ENCODE data around the gene ARIH2. TPM values are rescaled to one million over a fixed set of nuclear protein-coding genes. Genes with fewer than 3 reads are reported as not detected.
A peak's percentile ranks its signal among the peaks of the same experiment; 100 is the strongest.

Gene ARIH2
- polyA plus RNA-seq, 1 donor (not counting 4 experiments of a cell fraction or from before 2014, with no cell fraction given) = 66.7 TPM

DNA sequence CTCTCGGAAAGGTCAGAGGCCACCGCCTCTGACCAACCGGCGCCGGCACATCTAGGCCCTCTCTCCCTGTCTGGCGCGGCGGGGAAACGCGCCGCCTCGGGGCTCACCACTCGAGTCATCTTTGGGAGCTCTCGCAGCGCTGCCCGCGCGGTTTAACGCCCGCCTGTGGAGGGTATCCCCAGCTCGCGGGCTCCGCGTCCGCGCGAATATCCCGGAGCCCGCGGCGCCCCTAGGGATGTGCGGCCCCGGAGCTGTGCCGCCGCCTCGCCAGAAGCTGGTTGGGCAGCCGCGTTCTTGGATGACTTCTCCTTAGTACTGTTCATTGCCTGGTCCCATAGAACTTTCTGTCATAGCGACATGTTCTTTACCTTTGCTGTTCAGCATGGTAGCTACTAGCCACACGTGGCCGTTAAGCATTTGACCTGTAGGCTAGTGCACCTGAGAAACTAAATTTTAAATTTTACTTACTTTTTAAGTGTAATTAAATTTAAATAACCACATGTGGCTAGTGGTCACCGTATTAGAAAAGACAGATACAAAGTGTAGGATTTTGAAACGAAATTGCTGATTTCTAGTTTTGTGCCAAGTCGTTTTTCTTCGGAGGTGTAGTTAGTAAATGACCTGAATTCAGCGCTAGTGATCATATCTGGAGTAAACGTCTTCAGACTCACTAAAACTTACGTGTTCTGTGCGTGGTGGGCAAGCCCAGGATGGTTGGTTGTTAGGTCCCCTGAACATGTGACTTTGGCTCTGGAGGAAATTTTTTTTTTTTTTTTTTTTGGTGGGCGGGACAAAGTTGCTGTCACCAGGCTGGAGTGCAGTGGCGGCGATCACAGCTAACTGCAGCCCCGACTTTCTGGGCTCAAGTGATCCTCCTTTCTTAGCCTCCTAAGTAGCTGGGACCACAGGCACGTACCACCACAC, 835 bp downstream of the ARIH2 start:
- H4K20me1 ChIP-seq (ENCODE audit: control insufficient read depth, extremely low read depth, insufficient read depth, low read length) = no peaks in the 10 kb centered on the region
- peak overlapping the region; percentile 96 for H3K27ac ChIP-seq (ENCODE audit: control insufficient read depth, insufficient read depth, low read length)
- TF ChIP-seq, protein P1, sequence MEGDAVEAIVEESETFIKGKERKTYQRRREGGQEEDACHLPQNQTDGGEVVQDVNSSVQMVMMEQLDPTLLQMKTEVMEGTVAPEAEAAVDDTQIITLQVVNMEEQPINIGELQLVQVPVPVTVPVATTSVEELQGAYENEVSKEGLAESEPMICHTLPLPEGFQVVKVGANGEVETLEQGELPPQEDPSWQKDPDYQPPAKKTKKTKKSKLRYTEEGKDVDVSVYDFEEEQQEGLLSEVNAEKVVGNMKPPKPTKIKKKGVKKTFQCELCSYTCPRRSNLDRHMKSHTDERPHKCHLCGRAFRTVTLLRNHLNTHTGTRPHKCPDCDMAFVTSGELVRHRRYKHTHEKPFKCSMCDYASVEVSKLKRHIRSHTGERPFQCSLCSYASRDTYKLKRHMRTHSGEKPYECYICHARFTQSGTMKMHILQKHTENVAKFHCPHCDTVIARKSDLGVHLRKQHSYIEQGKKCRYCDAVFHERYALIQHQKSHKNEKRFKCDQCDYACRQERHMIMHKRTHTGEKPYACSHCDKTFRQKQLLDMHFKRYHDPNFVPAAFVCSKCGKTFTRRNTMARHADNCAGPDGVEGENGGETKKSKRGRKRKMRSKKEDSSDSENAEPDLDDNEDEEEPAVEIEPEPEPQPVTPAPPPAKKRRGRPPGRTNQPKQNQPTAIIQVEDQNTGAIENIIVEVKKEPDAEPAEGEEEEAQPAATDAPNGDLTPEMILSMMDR (optimal IDR thresholded peaks at IDR 0.05 in 1 of 3, IDR thresholded peaks at IDR 0.05 in 1 of 3, conservative IDR thresholded peaks at IDR 0.05 in 1 of 3; ENCODE audit: extremely low read depth in 1 of 3, insufficient read depth in 2 of 3, low read length in 3 of 3) = no peak
- TF ChIP-seq EZH2 (IDR thresholded peaks at IDR 0.05; ENCODE audit: low read length) = no peak
- DNase-seq (ENCODE audit: low read depth, low spot score) = no peak
- dilution Hi-C loops (cut with MboI; ENCODE audit: extremely low pct_ligation_motif_present, low sequenced_read_pairs) = no loop called here
- H3K27me3 ChIP-seq (ENCODE audit: control insufficient read depth, extremely low read depth, insufficient read depth, low read length) = no peaks in the 10 kb centered on the region
- peaks cover 9% of the 10 kb centered on the region for H3K4me1 ChIP-seq (ENCODE audit: control insufficient read depth, extremely low read depth, insufficient read depth, low read length)
- peak overlapping the region; percentile 92 for H3K4me2 ChIP-seq (ENCODE audit: control insufficient read depth, extremely low read depth, insufficient read depth, low read depth, low read length)
- H3K9me1 ChIP-seq (ENCODE audit: control insufficient read depth, extremely low read depth, insufficient read depth, low read length) = no peaks in the 10 kb centered on the region
- FAIRE-seq = peak; percentile 17
- peak overlapping the region; percentile 78 to 97 (median 97) for H3K4me3 ChIP-seq (ENCODE audit: control insufficient read depth in 2 of 3, extremely low read depth in 1 of 3, insufficient read depth in 2 of 3, low read depth in 1 of 3, low read length in 3 of 3)
- H2AFZ ChIP-seq (ENCODE audit: control insufficient read depth, low read length) = peak overlapping the region; percentile 98
- H3K36me3 ChIP-seq (ENCODE audit: control insufficient read depth in 2 of 2, extremely low read depth in 1 of 2, insufficient read depth in 2 of 2, low read length in 2 of 2) = peaks cover 1 to 4% of the 10 kb centered on the region in 2 experiments
- peak overlapping the region; percentile 97 for H3K9ac ChIP-seq (ENCODE audit: control insufficient read depth, extremely low read depth, insufficient read depth, low read length)
- H3K79me2 ChIP-seq (ENCODE audit: control insufficient read depth, insufficient read depth, low read length) = peaks cover 52% of the 10 kb centered on the region
- H3K9me3 ChIP-seq (ENCODE audit: control insufficient read depth, low read depth, low read length) = no peaks in the 10 kb centered on the region

DNA sequence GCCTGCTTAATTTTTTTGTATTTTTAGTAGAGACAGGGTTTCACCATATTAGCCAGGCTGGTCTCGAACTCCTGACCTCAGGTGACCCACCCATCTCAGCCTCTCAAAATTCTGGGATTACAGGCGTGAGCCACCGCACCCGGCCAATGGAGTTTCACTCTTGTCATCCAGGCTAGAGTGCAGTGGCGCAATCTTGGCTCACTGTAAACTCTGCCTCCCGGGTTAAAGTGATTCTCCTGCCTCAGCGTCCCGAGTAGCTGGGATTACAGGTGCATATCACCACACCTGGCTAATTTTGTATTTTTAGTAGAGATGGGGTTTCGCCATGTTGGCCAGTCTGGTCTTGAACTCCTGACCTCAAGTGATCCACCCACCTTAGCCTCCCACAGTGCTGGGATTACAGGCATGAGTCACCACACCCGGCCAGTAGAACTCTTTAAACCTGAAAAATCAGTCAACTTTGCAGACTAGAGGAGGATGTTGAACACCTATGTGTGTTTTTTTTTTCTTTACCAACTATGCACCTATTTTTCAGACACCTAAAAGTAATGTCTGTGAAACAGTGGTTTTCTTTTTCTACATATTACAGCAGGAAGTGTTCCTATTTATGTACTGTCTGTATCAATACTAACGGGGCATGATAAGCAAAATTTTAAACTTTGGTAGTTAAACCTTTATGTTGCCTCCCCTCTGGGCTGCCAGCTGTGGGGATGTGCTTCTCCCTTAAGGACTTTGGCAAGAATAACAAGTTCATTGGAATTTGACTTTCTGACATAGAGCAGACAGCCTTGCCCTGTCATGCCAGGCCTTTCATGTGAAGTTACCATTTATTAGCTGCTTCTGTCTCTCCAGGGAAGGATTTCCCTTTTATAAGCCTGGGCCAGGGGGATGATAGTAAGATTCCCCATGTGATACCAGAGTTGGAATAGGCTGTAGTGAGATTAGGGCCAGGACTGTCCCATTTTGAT, 8.1 kb downstream of the ARIH2 start:
- peak overlapping the region; percentile 47 for H3K27ac ChIP-seq (ENCODE audit: control insufficient read depth, insufficient read depth, low read length)
- peaks cover 7% of the 10 kb centered on the region for H3K9me1 ChIP-seq (ENCODE audit: control insufficient read depth, extremely low read depth, insufficient read depth, low read length)
- no peak overlapping the region for H2AFZ ChIP-seq (ENCODE audit: control insufficient read depth, low read length)
- no peak overlapping the region for H3K9ac ChIP-seq (ENCODE audit: control insufficient read depth, extremely low read depth, insufficient read depth, low read length)
- TF ChIP-seq, protein P1 (optimal IDR thresholded peaks at IDR 0.05 in 1 of 3, IDR thresholded peaks at IDR 0.05 in 1 of 3, conservative IDR thresholded peaks at IDR 0.05 in 1 of 3; ENCODE audit: extremely low read depth in 1 of 3, insufficient read depth in 2 of 3, low read length in 3 of 3) = no peak
- no peak for TF ChIP-seq EZH2 (IDR thresholded peaks at IDR 0.05; ENCODE audit: low read length)
- H3K36me3 ChIP-seq (ENCODE audit: control insufficient read depth in 2 of 2, extremely low read depth in 1 of 2, insufficient read depth in 2 of 2, low read length in 2 of 2) = peaks cover 1 to 30% of the 10 kb centered on the region in 2 experiments
- no peaks in the 10 kb centered on the region for H3K27me3 ChIP-seq (ENCODE audit: control insufficient read depth, extremely low read depth, insufficient read depth, low read length)
- dilution Hi-C loops (cut with MboI; ENCODE audit: extremely low pct_ligation_motif_present, low sequenced_read_pairs) = no loop called here
- peaks cover 23% of the 10 kb centered on the region for H3K4me1 ChIP-seq (ENCODE audit: control insufficient read depth, extremely low read depth, insufficient read depth, low read length)
- no peak for DNase-seq (ENCODE audit: low read depth, low spot score)
- H4K20me1 ChIP-seq (ENCODE audit: control insufficient read depth, extremely low read depth, insufficient read depth, low read length) = peaks cover 10% of the 10 kb centered on the region
- FAIRE-seq = no peak
- H3K79me2 ChIP-seq (ENCODE audit: control insufficient read depth, insufficient read depth, low read length) = peaks cover 88% of the 10 kb centered on the region
- no peak overlapping the region for H3K4me3 ChIP-seq (ENCODE audit: control insufficient read depth in 2 of 3, extremely low read depth in 1 of 3, insufficient read depth in 2 of 3, low read depth in 1 of 3, low read length in 3 of 3)
- H3K9me3 ChIP-seq (ENCODE audit: control insufficient read depth, low read depth, low read length) = no peaks in the 10 kb centered on the region
- peak overlapping the region; percentile 22 for H3K4me2 ChIP-seq (ENCODE audit: control insufficient read depth, extremely low read depth, insufficient read depth, low read depth, low read length)

All from keratinocyte (primary cell).